ENCODE results near the gene ZFP90.

DNA sequence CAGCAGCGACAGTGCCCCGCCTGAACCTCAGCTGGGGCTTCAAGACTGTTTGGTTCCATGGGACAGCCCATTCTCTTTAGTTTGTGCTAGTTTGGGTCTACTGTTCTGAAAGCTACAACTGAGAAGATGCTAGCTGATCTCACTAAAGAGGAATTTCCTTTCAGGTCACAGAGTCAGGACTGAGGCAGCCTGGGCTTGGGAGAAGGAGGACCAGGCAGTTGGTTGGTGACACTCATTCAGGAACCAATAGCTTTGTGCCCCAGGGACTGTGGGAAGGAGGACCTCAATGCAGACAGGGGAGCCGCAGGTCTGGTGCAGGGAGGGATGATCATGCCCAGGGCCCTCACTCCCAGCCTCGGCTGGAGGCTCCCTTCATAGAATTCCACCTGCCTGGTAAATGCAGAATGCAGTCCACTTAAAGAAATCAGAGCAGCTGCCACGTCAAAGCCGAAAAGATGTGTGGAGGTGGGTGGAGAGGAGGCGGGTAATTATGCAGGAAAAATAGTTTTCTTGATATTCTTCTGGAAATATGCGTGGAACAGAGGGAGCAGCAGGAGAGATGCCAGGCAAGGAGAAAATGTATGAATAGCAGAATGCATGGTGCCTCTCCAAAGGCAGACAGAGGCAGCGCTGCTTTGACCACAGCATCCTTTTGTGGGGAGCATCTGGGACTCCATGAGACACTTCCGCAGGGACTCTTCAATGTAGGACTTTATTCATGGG lies 32.6 kb upstream of the ZFP90 start:
- TF ChIP-seq EZH2 (IDR thresholded peaks at IDR 0.05; ENCODE audit: low read depth) (no peak), CTCF (conservative IDR thresholded peaks at IDR 0.05) (no peak)

All from PC-9 (cell line).